Stimulated activated CD4-positive, alpha-beta T cell treated with anti-CD3 and anti-CD28 coated beads, Interleukin-1b, Interleukin-23, amount 100 ng/mL, for 4 hours (primary cell): ENCODE data around the gene HAUS8.
A peak's percentile ranks its signal among the peaks of the same experiment; 100 is the strongest.
"Not testable (repeated sequence)": the region's sequence is repeated elsewhere in the genome, so short reads cannot be mapped to it uniquely, and the experiment has no call there.

Source experiments
- DNase-seq, 2 donors: peaks; one replicate each; pipeline ENCODE4 v3.0.0-alpha.2; 2020; ENCODE audit warnings: low read depth in 2 of 2

HAUS8 gene, protein sequence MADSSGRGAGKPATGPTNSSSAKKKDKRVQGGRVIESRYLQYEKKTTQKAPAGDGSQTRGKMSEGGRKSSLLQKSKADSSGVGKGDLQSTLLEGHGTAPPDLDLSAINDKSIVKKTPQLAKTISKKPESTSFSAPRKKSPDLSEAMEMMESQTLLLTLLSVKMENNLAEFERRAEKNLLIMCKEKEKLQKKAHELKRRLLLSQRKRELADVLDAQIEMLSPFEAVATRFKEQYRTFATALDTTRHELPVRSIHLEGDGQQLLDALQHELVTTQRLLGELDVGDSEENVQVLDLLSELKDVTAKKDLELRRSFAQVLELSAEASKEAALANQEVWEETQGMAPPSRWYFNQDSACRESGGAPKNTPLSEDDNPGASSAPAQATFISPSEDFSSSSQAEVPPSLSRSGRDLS

DNA sequence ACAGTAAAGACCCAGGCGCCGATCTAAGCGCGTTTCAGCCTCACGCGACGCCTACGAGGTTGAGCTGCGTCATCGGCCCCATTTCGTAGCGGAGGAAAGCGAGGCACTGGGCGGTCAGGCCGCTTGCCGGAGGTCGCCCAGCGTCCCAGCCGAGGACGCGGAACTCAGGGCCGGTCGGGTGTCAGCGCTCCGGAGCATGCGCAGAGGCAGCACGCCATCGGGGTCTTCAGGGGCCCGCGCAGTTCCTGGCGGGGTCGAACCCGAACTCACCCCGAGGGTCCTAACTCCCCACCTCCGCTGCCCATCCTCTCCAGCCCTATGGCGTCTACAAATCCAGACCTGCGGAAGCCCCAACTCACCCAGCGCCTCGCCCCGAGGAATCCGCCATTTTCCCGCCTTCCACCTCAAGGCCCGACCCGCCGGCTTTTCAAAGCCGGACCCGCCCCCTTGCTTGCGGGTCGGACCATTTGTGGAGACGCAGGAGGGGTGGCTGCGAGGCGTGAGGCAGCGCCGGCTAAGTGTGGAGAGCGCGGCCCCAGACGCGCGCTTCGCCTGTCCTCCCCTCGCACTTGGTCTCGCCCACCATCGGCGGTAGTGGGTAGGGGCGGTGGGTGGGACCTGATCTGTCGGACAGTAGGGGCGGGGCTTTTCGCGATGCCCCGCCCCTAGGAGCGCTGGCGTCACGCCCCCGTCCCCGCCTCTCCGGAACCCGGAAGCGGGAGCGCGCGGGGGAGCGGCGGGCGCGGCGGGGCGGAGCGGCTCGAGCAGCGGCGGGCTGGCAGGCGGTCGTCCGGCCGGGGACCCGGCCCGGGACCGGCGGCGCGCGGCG is at the start of gene HAUS8, which contains the start of gene MYO9B:
HAUS8 (minus strand) TSS at position 418 of the 829 bp plus-strand sequence; CDS start at position 388, 30 bp downstream.
MYO9B (plus strand) TSS at position 743 of the 829 bp plus-strand sequence. CDS start 25,941 bp downstream, outside the sequence.
- DNase-seq, result peak; percentile 97 to 98

DNA sequence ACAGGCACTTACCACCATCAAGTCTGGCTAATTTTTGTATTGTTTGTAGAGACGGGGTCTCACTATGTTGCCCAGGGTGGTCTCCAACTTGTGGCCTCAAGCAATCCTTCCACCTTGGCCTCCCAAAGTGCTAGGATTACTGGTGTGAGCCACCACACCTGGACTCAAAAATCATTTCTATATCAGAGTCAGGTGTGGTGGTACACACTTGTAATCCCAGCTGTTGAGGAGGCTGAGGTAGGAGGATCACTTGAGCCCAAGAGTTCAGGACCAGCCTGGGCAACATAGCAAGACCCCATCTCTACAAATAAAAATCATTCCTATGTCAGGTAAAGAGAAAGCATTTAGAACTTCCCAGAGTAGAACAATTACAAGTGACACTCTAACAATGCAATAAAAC is 48.8 kb upstream of the HAUS8 start:
- no peak for DNase-seq

DNA sequence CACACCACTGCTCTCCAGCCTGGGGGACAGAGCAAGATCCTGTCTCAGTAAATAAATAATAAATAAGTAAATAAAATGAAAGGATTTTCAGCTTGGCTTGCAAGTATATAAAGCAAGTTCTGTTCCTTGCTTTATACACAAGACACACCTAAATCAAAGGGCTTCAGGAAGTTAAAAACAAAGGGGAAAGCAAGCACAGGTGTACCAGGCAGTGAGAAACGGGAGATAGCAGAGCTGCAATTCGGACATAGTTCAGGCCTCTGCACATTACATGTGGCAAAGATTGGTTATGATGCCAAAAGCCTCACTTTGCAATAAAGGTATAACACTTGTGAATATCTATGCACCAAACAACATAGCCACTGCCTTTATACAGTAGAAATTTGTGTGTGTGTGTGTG is 47.8 kb upstream of the HAUS8 start:
- no peak for DNase-seq

DNA sequence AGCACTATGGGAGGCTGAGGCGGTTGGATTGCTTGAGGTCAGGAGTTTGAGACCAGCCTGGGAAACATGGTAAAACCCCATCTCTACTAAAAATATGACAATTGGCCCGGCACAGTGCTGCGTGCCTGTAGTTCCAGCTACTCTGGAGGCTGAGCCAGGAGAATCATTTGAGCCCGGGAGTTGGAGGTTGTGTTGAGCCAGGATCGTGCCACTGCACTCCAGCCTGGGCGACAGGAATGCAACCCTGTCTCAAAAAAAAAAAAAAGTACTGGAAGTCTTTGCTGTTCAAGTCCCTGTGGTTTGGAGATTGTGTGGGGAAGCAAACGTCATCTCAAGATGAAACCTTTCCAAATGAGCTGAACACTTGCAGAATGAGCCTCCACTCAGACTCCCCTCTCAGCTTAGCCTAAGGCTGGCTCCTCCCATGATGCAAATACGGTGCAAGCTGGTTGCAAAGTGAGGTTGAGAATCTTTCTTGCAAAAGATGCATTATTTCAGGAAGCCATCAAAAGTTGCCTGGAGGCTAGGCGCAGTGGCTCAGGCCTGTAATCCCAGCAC is 46.6 kb upstream of the HAUS8 start:
- no peak for DNase-seq

DNA sequence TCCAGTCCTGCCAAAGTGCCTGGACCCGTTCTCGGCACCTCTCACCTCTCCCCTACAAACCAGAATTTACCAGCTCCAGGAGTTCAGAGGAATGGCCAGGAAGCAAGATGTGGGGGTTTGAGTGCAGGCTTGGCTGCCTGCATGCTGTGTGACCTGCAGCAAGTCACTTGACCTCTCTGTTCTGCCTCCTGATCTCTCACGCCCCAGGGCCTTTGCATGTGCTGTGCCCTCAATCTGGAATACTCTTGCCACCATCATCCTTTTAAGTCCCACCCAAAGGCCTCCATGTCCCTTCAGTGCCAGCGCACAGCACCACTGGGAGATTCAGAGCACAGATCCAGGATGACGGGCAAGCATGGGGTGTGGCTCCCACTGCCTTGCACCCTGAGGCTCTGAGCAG is 43.7 kb upstream of the HAUS8 start:
- no peak for DNase-seq

DNA sequence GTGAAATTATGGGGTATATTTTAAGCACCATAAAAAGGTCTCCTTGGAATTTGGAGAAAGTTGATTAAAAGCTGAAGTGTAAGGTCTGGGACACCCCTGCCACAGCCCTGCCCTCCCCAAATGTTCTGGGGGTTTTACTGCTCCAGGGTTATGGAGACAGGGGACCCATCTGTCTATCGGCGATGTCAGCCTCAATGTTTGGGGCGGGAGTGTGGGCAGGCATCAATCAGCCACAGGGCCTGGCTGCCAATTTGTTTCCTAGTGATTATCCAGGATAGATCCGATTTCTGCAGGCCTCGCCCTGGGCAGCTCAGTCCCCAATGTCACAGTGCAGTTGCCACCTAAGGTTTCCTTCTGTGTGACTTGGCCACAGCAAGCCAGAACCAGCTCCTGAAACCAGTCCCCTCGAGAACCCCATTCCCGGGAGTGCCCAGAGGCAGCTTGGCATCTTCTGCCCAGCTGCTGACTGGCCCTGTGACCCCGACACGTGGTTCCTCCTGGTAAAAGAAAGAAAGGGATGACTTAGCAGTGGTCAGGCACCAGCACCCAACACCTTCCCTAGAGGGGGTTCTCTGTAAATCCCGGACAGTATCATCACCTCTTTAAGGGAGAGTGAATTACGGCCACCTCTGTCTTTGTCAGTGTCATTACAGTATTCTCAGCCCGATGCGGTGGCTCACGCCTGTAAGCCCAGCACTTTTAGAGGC is 41.9 kb upstream of the HAUS8 start:
- DNase-seq, result no peak

DNA sequence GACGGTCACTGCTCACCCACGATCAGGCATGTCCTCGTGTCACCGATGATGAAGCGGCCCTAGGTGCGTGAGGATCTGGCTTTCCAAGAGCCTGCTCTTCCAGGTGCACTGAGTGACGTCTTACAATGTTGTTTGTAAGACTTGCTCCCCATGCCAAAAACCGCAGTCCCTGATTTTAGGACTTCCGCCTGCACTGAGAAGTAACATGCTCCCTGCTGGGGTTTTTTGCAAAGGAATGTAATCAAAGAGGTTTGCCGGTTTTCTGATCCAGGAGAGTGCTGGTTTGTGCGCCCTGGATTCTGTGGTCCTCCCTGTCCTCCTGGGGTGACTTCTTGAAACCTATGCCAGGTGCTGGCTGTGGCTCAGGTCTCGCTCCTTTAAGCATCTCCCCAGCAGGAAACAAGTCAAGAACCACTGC is 39.2 kb upstream of the HAUS8 start:
- no peak for DNase-seq

DNA sequence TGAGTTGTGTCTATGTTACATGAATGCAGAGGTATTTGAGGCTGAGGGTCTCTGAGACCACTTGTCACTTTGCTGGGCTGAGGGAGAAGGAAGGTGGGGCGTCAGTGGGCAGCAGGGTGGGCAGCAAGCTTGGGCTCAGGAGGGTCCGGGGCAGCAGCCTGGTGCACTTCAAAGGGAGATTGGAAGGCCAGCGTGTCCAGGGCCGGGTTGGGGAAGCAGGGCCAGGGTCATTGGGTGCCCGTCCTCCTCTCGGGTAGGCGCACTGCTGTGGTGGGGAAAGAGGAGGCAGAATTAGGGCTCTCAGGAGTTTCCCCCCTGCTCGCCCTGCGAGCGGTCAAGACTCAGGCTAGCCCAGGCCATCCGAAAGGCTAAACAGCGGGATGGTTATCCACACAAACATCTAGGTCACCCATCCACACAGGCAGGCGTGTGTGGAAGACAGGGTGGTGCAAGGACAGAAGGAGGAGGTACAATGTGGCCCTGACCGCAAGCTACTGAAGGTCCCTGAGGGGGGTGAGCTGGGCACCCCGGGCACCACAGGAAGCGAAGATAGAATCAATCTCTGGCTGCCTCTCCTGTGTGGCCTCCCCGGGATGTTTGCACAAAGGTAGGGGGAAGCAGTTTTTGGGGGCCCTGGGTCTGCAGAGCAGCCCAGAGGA is 38.0 kb upstream of the HAUS8 start:
- no peak for DNase-seq

DNA sequence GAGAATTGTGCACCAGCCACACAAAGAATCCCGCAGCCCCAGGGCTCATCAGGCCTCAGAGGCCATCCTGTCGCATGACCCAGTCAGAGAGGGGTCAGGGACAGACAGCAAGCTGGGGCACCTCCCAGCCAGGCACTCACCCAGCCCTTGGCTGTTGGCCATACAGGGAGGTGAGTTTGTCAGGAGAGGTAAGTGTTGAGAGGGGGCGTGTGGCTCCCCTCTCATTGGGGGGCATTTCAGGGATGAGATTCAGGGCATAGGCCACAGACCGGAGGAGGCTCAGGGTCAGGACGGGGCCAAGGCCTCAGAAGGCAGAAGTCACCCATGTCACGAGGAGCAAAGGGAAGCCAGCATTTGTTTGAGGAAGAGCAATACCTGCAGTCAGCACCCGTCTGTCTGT is 37.4 kb upstream of the HAUS8 start:
- DNase-seq, result no peak

DNA sequence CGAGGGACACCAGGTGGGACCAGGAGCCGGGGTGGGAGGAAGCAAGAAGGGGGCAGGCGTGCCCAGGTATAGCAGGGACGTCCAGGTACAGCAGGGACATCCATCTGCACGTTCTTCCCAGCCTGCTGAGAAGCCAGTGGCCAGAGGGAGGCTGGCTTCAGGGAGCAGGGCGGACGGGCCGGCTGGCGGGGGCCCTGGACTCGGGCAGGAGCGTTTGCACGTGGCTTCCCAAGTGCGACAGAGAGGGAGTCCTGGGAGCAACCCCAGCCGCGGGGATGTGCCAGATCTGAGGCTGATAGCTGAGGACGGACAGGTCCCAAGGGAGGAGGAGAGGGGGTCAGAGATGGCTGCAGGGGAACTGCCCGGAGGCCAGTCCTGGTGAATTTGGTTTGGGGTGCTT is 37.0 kb upstream of the HAUS8 start:
- no peak for DNase-seq

DNA sequence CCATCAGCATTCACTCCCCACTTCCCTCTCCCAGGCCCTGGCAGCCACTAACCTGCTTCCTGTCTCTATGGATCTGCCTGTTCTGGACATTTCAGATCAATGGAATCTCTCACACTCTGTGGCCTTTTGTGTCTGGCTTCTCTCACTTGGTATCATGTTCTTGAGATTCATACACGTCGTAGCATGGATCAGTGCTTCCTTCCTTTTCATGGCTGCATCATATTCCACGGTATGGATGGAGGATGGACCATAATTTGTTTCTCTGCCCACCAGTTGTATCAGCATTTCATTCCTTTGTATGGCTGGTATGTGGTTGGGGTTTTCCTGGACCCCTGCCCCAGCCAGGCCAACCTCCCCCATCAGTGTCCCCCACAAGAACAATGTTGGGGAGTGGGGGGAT is 36.5 kb upstream of the HAUS8 start:
- no peak for DNase-seq

DNA sequence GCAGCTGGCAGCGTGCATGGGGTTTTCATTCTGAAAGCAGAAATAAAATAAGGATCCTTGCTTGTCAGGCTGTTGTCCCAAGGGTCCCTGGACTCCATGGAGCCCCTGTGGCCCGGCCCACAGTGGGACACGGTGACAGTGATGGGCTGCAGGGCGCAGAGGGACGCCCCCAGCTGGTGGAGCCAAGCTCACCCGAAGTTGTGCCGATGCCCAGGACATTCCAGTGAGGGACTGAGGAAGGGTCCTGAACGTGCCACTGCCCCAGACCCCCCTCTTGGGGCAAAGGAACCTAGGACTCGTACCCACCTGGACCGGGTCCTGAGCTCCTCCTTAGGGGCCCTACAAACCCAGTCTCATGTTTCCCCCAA is 35.3 kb upstream of the HAUS8 start:
- DNase-seq, result no peak

DNA sequence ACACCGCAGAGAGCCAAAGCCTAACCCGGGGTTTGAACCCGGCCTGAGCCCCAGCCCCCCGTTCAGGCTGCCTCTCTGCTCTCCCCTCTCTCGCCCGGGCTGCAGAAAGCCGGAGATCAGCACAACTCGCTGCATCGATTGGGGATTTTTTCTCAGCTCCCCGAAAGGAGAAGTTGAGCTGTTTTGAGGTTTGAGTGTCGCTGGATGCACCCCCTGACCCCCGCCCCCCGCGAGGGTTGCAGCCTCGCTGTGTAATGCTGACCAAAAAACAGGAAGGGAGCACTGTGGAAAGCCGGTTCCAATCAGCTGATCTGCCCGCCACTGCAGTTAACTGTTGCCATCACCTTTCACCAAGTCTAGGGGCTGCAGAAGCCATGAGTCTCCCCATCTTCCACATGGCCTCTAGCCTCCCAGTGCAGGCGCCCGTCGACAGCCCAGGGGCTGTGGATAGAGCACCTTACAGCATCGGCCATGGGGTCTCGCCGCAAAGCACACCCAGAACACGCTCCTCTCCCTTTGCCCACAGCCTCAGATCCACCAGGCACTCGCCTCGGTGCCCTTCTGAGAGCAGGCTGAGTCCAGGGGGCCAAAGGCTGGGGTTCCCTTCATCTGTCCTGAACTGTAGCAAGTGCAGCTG is 34.8 kb upstream of the HAUS8 start:
- DNase-seq, result no peak

DNA sequence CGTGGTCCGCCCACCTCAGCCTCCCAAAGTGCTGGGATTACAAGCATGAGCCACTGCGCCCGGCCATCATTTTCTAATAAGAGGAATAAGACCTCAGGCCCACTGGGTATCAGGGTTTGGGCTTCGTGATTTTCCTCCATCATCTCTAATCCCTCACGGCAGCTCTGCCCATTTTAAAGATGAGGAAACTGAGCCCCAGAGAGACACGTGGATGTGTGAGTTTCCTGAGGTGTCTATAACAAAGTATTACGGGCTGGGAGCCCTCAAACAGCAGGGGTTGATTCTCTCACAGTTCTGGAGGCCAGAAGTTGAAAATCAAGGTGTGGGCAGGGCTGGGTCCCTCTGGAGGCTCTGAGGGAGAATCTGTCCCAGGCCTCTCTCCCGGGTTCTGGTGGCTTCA is 34.0 kb upstream of the HAUS8 start:
- DNase-seq, result no peak

DNA sequence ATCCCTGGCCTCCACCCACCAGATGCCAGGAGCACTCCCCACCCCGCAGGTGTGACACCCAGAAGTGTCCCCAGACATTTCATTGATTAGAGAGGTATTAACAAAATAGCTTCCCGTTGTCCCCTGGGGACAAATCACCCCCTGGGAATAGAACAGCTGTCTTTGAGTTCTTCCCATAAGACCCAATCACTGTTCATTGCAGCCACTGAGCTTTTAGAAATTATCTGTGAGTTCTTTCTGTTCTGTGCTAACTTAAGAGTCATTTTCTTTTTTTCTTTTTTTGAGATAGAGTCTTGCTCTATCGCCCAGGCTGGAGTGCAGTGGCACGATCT is 33.2 kb upstream of the HAUS8 start:
- no peak for DNase-seq

DNA sequence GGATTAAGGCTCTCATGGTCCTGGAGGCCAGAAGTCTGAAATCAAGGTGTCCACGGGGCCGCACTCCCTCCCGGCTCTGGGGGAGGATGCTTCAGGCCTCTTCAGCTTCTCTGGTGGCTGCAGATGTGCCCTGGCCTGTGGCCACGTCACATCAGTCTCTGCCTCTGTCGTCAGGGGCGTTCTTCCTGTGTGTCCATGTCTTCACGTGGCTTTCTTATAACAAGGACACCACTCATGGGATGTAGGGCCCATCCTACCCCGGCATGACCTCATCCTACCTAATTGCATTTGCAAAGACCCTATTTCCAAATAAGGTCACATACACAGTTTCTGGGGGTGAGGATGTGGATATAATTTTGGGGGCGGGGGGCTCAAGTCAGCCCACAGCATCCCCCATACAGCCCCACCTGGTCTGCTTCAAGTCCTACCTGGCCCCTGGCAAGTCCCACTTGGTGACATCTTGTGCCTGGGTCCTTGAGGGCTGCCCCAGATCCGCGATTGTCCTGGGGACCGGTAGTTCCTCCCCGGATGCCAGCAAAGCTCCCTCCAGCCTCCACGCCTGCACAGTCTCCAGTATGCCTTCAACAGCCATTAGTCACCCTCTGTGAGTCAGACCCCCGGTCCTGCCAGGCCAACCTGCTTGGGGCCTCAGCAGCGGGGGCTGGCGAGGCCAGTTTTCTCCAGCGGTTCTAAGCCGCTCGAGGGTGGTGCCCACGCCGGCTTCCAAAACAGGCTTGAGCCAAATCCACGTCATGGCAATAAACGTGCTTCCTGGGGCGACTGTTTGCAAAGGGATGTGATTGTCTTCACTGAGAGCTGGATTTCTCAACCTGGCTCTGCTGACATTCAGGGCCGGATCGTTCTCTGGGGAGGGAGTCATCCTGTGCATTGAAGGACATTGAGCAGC is 32.5 kb upstream of the HAUS8 start:
- no peak for DNase-seq

DNA sequence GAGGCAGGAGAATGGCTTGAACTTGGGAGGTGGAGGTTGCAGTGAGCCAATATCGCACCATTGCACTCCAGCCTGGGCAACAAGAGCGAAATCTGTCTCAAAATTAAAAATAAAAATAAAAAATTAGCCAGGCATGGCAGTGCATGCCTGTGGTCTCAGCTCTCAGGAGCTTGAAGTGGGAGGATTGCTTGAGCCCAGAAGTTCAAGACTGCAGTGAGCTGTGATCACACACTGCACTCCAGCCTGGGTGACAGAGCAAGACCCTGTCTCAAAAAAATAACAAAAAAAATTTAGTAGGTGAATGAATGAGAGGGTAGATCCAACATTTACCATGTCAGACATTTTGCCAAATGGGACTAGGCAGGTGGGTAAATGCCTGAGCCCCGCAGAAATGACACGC is 31.7 kb upstream of the HAUS8 start:
- not testable (repeated sequence) for DNase-seq

DNA sequence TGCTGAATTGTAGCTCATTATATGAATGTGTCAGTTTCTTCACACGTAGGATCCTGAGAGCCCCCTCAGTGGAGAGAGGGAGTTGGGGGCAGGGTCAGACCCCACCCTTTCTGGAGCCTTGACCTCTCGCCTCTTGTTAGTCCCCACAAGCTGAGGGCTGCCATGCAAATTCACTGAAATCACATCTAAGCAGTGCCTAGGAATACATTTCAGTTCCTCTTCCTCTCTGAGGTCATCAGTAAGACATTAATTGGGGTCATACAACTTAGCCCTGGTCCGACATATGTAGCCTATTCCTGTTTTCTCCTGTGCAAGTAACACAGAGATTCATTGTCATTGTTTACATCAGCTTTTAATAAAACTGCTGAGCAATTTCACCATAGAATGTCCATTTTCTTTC is 30.3 kb upstream of the HAUS8 start:
- DNase-seq, result no peak

DNA sequence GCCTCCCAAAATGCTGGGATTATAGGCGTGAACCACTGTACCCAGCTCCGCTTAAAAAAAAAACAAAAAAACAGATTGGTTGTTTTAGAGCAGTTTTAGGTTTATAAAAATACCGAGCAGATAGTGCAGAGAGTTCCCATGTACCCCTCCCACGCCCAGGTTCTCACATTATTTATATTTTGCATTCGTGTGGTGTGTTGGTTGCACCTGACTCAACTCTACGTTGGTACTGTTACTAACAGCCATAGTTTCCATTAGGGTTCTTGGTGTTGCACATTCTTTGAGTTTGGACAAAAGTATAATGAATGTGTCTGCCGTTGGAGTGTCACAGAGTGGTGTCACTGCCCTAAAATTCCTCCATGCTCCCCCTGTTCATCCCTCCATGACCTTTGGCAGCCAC is 29.4 kb upstream of the HAUS8 start:
- no peak for DNase-seq

DNA sequence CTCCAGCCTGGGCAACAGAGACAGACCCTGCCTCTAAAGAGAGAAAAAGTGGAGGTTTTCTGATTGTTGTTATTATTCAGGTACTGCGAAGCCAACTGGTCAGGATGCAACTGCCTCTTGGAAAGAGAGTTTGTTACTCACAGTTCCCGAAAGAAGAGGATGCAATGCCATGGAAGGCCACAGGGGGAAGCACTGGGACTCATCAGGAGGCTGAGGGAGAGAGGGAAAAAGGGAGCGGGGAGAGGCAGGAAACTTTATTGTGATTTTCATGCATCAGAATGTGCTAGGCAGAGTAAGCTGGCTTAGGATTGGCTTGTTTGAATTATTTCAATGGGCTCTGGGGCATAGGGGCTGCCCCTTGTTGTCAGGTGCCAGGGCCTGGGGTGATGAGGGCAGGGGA is 27.9 kb upstream of the HAUS8 start:
- no peak for DNase-seq
